ENCODE data around the gene COL27A1.

DNA sequence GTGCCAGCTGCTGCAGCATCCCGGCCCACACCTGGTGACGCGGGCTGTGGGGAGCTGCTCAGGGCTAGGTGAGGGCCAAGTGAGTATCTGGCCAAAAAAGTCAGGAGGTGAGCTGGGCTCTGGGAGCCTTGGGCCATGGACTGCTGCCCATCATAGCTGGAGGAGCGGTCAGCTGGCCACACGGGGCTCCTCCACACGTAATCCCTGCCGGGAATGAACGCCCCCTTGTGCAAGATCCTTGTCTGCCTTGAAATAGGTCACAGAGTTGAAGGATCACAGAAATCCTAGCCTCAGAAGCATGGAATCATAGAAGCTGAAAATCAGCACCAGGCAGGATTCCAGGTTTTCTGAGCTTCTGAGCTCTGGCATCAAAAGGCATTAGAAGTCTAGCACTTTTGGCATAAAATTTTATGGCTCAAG, 16.8 kb upstream of the COL27A1 start:
- TF ChIP-seq CTCF (IDR thresholded peaks at IDR 0.05) (no peak), POLR2AphosphoS5 (IDR thresholded peaks at IDR 0.05) (no peak), POLR2A (IDR thresholded peaks at IDR 0.05) (no peak)
